NCI-H82 treated with DMSO at 0.1 percent for 48 hours (cell line): ENCODE results near the gene NARS2.
A peak's percentile ranks its signal among the peaks of the same experiment; 100 is the strongest.

Experiments
- DNase-seq: peaks from one replicate; lab custom pipeline; 2025; ENCODE audit not compliant: unreplicated experiment; lab: John Stamatoyannopoulos, UW

The NARS2 gene

DNA sequence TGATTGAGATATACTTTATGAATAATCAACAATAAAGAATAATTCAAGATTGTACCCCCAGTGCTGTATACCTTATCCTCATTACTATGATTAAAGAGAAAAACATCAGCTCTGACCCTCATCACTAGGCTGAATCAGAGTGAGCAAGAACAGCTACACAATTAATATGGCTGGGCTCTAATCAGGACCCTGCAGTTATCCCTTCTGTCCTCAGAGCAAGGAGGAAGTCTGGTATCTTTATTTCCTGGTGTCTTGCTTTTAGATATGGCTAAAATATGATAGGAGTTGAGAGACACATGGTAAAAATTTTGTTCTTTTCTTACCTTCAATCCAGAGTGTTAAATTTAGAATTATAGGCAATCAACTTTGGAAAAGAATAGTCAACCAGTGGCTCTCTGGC lies 128.5 kb downstream of the NARS2 start:
- no peak for DNase-seq

DNA sequence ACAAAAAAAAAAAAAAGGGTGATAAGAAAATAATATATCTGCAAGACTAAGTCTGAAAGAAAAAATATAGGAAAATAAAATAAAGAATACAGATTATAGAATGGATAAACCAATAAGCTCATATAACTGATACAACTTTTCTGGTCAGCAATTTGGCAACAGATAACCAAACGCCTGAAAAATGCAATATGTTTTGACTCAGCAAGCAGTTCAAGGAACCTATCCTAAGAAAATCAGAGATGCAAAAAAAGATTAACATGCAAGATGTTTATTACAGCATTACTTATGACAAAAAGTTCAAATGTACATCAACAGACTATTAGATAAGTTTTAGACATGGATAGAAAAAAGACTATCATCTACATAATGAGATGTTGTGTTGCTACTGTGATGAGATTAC lies 129.9 kb downstream of the NARS2 start:
- DNase-seq: no peak

DNA sequence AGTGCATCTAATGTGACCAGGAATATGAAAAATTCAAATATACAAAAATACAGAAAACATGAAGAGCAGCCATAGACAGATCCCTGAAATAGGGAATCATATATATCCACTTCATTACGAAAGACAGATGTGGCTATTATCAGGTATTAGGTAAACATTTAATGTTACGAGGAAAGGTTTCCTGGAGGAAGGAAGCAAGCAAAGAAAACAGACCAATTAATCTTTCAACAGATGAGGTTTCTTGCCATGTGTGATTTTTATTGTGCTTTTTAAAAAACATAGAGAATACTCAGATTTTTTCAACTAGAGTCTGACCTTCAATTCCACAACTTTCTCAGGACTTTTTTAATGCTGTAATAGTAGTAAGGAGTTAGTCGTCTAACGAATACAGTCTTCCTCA lies 132.7 kb downstream of the NARS2 start:
- DNase-seq: no peak

DNA sequence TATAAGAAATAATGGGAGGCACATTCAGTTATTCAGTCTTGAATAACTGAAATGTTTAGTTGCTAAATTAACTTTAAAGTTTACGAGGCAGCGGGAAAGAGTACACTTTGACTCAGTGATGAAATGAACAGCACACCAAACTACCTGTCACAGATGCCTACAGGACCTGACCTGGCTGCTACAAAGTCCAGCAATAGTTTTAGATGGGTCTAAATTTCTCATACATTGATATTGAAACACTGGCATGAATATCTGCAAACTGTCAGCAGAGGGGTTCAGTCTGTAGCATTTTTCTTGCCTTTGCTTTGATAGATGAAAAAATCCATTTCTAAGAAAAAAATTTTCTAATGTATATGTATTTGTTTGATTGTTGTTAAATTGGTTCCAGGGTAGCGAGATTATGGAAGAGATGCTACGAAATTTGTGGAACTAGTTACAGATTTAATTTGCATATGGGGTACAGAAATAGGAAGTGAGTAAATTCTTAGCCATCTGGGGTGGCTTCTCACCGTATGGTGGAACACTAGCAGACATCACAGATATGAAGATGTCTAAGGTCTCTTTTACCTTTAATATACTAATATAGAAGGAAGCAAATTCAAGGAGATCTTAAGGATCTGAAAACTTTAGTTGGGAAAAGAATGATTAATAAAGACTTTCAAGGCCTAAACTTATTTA lies 136.2 kb downstream of the NARS2 start:
- no peak for DNase-seq

DNA sequence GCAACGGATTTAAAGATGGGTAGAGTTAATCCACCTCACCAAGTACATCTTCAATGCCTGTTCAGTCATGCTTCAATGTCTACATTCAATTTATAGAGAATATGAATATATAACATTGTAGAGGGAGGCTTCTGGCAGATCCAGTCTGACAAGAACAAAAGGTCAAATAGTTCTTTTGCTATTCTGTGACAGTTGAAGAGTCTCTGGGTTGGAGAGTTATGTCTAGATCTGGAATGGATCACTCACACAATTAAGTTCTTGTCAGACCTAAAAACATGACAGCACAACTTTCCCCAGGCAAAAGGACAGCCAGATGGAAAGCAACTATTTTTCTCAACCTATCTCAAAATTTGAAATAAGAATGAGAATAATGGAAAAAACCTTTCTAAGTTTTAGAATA lies 141.7 kb downstream of the NARS2 start:
- DNase-seq: no peak

DNA sequence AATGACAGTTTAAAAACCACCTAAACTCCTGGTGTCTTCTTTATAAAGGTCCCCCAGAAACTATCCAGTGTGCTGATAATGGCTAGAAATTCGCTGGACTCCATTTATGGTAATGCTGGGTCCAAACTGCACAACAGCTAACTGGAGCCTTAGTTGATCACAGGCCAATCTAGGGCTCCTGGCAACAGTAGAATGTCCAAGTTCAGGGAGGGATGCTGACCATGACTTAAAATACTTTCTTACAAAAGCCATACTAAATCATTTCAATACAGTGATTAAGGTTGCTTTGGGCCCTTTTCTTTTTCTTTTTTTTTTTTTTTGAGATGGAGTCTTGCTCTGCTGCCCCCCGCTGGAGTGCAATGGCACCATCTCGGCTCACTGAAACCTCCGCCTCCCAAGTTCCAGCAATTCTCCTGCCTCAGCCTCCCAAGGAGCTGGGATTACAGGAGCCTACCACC lies 142.6 kb downstream of the NARS2 start:
- no peak for DNase-seq

DNA sequence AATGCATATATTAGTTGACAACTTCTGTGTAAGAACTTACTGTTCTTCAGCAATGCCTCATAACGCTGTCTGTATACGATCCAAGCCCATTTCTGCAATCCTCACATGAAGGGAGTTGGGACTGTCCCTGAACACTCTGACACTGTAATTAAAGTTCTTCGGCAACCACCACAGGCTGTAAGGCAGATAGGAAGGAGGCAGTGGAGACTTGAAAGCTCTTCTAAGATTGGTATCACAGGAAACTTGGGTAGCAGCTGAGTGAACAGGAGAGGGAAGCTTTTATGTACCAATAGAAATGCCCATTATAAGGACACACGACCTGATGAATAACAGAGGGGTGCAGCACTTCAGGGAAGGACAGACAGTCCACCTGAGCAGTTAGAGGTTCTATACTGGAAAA lies 145.0 kb downstream of the NARS2 start:
- DNase-seq: no peak

DNA sequence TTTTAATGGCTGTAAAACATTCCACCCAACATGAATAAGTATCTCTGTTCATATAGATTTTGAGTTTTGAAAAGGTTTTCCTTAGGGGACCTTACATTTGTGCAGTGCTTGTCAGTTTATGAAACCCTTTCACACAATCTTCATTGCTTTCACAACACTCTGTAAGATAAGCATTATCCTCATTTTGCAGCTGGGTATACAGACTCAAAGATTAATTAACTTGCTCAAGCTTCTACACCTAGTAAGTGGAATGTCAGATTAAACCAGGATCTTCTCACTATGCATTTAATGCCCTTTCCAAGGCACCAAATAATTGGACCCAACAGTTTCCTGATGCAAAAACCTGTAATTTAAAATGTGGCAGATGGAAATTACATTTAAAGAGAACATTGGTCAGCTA lies 145.5 kb downstream of the NARS2 start:
- DNase-seq: no peak

DNA sequence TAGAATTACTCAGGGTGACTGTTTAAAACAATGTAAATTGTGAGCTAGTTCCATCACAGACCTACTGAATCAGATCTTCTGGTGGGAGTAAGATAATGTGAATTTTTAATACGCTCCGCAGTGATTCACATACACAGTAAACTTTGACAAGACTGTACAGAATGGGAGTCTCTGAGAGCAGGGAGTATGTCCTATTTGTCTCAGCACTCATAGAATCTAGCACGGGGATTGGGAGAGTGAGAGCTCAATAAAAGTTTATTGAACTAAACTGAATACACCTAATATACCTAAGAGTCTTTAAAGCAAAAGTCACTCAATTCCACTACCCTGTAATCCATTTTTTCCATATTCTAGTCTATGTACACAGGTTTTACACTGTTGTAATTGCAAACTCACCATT lies 145.9 kb downstream of the NARS2 start:
- DNase-seq: no peak

DNA sequence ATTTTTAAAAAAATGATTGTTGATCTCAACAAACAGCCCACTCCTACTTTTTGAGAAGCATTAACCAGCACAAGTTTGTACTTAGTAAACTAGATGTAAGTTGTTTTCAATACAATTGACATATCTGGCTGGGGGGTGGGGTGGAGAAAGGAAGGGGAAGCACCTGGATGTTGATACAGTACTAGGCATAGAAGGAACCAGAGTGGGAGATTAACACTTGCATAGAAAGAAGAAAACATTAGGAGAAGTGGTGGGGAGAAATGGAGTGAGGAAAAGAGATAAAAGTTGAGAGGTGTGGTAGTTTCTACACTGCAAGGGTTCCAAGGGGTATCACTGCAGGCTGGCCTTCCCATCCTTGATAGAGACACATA lies 146.4 kb downstream of the NARS2 start:
- DNase-seq: no peak

DNA sequence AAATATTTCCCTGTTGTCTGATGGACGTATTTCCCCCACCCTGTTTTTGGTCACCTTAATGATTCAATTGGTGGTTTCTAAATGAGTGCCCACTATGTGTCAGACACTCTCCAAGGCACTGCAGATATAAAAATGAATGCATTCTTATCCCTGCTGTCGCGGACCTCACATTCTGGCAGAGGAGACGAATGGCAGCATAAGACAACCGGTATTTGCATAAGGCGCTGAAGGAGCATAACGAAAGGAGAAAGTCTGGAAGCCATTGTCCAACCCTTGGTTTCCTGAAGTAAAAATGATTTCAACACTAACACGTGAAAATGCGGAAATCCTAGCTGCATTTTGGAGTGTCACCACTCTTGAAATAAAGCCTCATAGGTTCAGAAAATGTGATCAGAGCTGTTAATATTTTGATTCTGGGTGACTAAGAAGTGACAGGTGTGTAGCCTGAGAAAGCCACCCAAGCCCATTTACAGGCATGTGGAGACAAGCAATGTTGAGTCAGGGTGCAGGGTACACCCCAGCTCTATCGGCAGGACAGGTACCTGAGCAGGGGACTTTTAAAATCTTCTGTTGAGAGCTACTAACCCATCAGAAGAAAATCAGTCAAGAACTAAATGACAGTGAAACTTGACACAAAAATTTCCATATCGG lies 146.9 kb downstream of the NARS2 start:
- no peak for DNase-seq

DNA sequence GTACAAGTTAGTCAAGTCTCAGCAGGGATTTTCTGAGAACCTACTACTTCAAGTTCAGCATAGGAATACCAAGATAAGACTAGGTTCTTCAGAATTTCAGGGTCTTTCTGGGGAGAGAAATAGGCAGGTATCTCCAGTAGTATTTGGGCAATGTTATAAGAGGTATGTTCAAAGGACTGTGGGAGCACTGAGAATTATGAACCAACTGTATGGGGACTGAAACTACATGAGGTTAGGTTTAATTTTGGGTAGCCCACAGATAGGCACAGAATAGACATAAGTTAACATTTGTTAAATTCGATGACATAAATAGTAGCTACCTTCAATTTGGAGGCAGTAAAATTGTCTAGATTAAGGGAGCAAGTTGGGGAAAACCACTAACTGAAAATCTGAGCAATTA lies 147.8 kb downstream of the NARS2 start:
- DNase-seq: no peak

DNA sequence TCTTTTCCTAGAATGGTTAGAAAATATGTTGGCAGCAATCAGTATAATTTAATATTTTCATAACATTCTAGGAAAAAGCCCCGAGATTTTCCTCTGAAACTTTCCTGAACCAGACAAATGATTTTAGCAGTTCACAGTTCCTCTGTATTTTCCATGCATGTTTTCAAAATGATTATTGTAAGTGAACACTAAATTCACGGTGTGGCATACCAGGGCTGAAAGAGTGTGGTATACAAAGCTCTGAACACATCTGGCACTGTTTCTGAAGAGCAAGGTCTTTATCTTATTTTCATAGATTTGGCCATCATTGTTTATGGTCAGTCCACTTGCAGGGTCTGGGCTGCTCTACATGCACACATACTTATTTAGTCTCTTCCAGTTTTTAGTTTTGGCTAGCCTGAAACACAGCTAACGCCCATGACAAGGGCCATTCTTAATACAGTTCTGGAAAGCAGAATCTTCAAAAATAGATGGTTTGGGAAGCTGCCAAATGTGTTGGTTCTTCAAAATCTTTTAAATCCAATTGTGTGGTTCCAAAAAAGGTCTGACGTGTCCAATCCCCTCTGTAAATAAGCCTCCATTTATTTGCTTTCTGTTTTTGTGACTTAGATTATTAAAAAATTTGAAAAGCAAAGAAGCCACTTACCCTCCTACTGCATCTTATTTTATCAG lies 149.1 kb downstream of the NARS2 start:
- no peak for DNase-seq

DNA sequence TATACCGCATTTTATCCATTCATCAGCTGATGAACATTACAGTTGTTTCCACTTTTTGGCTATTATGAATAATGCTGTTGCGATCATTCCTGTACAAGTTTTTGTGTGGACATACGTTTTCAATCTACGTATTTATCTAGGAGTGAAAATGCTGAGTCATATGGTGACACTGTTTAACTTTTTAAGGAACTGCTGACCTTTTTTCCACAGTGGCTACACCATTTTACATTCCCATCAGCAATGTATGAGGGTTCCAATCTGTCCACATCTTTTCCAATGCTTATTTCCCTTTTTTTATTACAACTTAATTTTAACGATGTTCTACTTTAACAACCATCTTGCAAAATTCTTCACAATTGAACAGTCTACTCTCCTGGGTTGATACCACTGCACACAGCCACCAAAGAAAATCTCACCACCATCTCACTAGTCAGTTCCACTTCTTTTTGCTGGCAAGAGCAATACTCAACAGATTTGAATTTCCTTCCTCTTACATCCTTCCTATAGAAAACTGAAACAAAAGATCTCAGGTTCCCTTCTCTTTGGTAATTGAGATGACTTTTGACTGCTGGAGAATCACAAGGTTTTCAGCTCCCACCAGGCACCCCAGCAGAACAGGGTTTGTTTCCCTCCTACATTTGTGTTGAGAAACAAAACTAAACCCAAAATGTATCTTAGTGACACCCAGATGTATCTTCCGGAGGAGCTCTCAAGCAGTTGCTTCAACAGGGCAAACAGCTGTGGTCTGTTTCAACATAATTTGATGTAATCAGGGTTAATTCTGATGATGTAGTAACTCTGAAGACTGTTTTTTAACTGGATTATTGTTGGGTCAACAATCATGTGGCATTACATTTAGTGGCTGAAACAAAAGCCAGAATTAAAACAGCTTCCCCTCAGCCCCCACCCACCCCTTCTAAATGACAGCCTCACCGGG lies 150.1 kb downstream of the NARS2 start:
- peak; percentile 17 for DNase-seq

DNA sequence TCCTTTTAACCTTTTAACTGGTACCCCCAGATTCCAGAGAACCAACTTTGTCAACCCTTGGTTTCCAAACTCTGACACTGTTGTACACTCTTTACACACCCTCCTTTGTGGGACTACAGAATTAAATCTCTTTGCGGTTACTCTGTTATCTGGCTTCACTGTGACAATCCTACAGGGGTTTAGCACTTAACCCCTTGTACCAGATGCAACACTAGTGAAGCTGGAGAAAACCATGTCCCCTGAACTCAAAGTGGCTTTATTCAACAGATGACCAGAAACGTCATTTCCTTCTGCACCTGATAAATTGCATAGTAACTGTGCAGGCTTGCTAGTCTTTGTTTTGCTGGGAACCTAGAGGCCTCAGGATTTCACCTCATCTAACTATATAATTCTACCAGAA lies 151.4 kb downstream of the NARS2 start:
- peak; percentile 12 for DNase-seq

DNA sequence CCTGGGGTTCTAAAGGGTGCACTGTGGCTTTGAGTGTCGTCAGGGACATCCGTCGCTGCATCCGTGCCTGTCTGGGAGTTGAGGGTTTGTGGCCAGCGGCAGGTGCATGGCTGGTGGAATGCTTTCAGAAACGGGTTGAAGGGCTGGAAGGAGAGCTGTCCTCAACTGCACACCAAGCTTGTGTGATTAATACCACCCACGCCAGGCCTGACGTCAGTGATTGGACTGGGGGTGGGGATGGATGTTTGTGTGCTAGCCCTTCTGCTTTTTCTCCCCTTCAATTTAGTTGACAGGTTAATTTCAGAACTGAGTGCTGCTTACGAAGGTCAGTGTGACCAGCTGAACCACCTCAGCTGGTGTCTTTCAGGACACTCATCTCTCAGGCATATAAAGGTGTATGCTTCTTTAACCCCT lies 153.9 kb downstream of the NARS2 start:
- no peak for DNase-seq

DNA sequence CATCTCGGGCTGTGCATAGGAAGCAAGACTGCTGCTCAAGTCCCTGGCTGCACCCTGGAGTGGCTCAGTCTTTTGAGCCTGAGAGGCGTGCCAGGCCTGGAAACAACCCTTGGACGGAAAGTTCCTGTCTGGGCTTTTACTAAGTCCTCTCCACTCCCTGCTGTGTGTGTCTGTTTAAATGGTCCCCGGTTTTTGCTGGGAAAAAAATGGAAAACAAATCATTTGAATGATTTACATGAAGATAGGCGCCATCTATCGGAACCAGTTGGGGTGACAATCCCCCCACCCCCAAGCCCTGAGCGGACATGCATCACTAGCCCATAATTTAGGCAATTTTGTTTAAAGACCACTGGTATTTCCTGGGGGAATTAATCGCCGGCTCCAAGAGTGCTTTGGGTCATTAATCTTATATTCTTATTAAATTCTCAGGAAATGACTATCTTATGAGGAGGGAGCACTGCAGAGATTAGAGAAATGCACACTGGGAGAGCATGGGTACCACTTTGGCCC lies 154.4 kb downstream of the NARS2 start:
- DNase-seq: no peak

DNA sequence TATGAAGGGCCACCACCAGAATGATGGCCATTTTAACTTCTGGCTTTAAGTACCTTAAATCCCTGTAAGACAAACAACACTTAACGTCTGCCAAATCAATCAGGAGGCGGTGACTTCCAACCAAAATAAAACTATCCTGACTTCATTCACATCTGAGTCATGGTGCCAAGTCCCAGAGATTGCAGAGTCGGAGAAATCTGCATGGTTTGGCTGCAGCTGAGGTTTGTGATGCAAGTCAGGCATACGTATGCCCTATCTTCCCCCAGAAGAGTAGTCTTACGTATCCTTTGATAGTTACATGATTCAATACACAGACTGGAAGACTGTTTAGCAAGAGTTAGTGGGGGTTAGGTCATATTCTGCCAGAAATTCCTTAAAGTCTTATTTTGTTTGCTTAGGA lies 155.3 kb downstream of the NARS2 start:
- DNase-seq: no peak

DNA sequence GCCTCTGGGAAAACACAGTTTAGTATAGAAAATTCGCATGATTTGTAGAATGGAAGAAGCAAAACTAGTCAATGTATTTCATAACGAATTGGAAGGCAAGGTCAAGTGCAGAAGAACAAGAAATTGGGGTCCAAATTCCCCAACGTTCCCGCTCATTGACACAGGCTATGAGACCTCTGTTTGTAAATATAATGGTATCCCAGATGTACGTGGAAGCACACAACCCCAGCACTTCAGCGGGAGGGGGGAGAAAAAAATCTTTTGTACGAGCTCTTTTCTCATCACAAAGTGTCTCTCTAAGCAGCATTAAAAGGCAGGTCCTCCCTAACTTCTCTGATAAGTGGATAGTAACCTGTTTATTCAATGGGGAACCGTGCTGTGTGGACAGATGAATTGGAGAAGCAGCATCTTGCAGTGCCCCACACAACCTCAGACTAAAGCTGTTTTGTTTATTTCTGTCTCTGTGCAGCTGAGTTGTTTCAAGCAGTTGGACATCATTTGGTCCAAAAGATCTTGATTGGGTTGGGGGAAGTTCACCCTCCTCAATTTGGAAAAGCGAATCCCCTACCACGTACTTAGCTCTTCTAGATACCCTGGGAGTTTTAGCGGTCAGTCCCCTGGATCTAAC lies 156.0 kb downstream of the NARS2 start:
- DNase-seq: no peak

DNA sequence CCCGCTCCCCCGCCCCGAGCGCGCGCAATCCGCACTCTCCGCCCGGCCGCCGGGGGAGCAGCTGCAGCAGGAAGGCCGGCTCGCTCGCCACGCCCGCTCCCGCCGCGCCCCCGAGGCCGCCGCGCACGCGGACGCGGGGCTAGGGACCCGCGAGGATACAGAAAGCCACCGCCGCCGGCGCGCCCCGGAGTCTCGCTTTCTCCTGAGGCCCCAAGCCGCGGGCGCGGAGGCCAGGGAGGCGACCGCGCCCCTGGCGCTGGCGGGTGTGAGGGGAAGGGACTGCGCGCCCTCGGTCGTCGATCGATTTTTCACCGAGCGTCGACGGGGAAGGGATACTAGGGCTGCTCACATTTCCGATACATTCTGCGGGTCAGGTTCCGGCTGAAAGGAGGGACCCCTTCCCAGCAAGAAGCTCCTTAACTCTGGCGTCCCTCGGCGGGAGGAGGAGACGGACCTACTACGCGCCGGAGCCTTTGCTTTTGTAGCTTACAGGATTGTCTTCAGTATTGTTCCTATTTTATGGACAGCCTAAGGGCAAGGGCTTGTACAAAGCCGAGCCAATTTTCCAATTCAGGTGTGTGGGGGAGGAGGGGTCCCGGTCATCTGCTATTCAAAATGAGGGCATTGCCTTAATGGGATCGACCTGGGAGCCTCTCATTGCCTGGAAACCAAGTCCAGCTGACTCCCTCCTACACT lies 156.6 kb downstream of the NARS2 start:
- DNase-seq: peak; percentile 24
